GM19467 (cell line): Measurements from ENCODE around the gene SLC45A2.

Experiments
- ATAC-seq: cut with Tn5 transposase; IDR thresholded peaks from one replicate; pipeline ENCODE4 v1.9.1; 2021; ENCODE audit warnings: mild to moderate bottlenecking, moderate library complexity; ENCODE audit not compliant: unreplicated experiment

SLC45A2 gene

GRCh38 chr5:34007621-34008600 is 23.4 kb upstream of the SLC45A2 start, which contains the start of gene AMACR:
TSS of gene AMACR (minus strand) at chr5:34008050. CDS start at chr5:34008019, 31 bp downstream.
- peak; percentile 92 for ATAC-seq

GRCh38 chr5:34007201-34007620 is 22.7 kb upstream of the SLC45A2 start:
- ATAC-seq = no peak

GRCh38 chr5:34005681-34006080 is 21.2 kb upstream of the SLC45A2 start:
- no peak for ATAC-seq

DNA sequence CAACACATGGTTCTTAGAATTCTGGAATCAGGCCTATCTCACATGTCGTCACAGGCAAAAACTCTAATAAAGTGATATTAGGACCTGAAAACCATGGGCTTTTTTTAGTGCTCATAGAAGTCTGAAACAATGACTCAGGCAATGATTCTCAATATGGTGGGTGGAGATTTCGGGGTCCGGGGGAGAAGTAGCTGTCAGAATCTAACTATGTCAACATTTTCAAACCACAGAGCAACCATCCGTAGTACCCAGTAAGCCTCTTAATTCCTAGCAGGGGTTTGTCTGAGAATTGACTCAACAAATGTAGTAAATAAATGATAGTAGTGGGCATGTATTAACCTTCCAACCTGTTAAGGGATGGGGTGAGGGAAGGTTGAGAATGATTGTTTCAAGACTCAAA is 20.7 kb upstream of the SLC45A2 start:
- no peak for ATAC-seq

GRCh38 chr5:34003941-34004340 is 19.4 kb upstream of the SLC45A2 start:
- no peak for ATAC-seq

- no peak for ATAC-seq
These were observed 18.3 kb upstream of the SLC45A2 start for GRCh38 chr5:34002629-34003328.

- ATAC-seq = no peak
These were observed 16.8 kb upstream of the SLC45A2 start for GRCh38 chr5:34001241-34001841.

DNA sequence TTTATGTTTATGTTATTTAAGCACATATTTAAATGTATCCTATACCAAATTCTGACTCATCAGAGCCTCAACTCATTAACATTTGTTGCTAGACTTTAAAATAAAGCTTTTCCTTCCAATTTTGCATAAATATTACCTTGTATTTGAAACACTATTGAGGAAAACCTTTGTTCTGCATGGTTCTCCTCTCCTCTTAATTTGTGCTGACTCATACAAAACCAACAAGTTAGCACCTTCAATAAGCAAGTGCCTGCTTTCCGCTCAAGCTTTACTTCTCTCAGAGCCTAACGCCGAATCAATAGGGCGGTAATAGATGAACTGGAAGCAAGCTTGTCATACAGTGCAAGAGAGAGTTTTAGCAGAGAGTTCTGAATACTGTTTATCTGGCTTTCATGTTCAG is 15.5 kb upstream of the SLC45A2 start:
- ATAC-seq = no peak

GRCh38 chr5:33997331-33997983 is 13.0 kb upstream of the SLC45A2 start:
- peak; percentile 76 for ATAC-seq

GRCh38 chr5:33995865-33996264 is 11.4 kb upstream of the SLC45A2 start:
- ATAC-seq = no peak

DNA sequence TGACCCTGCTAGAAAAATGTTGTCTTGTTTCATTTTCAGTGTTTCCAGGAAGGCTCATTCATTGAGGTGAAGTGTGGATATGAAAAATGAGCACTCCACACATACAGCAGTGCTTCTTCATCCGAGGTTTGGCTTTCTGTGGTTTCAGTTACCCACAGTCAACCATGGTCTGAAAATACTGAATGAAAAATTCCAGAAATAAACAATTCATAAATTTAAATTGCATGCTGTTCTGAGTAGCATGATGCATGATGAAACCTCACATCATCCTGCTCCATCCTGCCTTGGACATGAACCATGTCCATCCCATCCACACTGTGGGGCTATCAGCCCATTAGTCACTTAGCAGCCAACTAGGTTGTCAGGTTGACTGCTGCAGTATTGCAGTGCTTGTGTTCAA is 10.4 kb upstream of the SLC45A2 start:
- ATAC-seq = no peak

DNA sequence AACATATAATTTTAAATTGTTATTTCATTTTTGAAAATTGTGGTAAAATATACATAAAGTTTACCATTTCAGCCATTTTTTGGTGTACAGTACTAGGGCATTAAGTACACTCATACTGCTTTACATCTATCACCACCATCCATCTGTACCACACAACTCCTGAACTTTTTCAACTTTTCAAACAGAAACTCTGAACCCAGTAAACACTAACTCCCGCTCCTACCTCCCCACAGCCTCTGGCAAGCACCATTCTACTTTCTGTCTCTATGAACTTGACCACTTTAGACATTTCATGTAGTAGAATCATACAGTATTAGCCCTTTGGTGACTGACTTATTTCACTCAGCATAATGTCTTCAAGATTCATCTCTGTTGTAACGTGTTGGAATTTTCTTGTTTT is 8.4 kb upstream of the SLC45A2 start:
- ATAC-seq = no peak

DNA sequence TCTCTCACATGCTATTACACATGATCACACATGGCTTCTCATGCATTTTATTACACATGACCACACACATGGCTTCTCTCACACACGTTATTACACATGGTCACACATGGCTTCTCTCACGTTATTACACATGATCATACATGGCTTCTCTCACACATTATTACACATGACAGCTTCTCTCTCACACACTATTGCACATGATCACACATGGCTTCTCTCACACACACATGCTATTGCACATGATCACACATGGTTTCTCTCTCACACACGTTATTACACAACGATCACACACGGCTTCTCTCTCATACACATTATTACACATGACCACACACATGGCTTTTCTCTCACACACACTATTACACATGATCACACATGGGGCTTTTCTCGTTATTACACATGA is 954 bp upstream of the SLC45A2 start:
- no peak for ATAC-seq

DNA sequence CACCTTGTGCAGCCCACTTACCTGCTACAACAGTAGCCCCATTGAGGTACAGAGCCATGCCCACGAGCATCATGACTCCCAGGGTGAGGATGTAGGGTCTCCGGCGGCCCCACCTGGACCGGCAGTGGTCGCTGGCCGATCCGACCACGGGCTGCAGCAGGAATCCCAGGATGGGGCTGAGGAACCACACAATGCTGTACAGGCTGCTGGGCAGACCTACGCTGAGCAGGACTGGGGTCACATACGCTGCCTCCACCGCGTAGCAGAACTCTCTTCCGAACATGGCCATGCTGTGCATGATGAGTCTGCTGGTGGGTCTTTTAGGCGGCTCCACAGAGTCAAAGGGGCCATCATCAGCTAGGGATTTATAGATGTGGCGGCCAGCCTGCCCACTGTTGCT is 315 bp downstream of the SLC45A2 start:
- ATAC-seq = no peak

DNA sequence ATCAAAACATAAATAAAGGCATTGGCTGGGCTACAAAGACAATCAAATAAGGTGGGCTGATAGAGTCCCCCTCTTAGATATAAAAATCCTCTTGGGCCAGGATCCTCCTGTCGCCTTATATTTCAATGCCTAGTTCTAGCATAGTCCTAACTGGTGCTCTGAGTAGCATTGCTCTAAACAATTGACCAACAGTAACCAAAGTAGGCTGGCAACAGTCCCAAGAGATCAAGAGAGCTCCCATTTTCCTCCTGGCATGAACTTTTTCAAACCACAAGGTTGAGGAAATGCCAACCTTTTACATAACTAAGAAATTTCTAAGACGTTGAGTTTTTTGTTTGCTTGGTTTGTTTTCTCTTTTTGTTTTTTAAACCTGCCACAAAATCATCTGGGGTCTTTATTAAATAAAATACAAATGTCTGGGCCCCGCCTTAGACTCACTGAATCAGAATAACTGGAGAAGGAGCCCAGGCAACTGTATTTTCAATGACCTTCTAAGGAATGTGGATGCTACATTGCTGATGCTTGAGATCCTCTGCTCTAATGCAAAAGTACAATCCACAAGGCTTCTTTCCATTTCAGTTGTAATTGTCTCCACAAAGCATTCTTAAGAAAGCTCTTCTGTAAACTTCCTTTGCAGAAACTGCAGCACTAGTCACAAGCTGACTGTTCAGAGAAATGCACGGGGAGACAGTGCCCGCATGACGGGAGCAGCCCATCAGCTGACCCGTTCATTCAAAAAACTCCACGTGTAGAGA is 2.9 kb downstream of the SLC45A2 start:
- no peak for ATAC-seq

DNA sequence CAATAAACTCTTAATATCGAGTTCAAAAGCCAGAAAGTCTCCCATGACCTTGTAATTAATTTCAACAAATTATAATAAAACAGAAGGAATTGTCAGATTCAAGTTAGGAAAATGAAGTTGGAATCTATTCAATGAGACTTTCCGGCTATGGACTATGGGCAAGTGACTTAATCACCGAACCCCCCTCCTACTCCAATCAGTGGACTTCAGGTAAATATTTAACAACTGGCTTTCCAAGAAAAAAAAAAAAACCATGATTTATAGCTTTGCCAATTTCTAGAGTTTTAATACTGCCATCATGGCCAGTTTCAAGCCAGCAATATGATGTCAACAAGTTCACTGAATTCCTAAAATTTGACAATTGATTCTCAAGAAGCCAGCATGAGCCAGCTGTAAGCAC is 4.5 kb downstream of the SLC45A2 start:
- no peak for ATAC-seq

- ATAC-seq = no peak
These were observed 6.2 kb downstream of the SLC45A2 start for GRCh38 chr5:33978306-33978705.

- ATAC-seq = no peak
These were observed 8.2 kb downstream of the SLC45A2 start for GRCh38 chr5:33976307-33976706.

GRCh38 chr5:33975852-33976251 is 8.6 kb downstream of the SLC45A2 start:
- no peak for ATAC-seq

GRCh38 chr5:33973271-33973670 is 11.2 kb downstream of the SLC45A2 start:
- no peak for ATAC-seq
